ENCODE results near the gene TMED5. TPM values are rescaled to one million over a fixed set of nuclear protein-coding genes. Genes with fewer than 3 reads are reported as not detected.

Gene TMED5
- polyA plus RNA-seq, 1 experiment, result 76.1 TPM

GRCh38 chr1:93106226-93106625 is 74.0 kb downstream of the TMED5 start:
- Histone ChIP-seq H3K27ac (ENCODE audit: low read depth, low read length) (no peak overlapping the region), H3K9me3 (ENCODE audit: control insufficient read depth, insufficient read depth, low read length) (peaks cover 11% of the 10 kb centered on the region), H3K4me3 (ENCODE audit: low read depth, low read length) (no peak overlapping the region), H3K27me3 (ENCODE audit: control insufficient read depth, insufficient read depth, low read length) (no peaks in the 10 kb centered on the region)
- CTCF ChIA-PET, result no interaction called here
- TF ChIP-seq CTCF (IDR thresholded peaks at IDR 0.05; ENCODE audit: low read depth, low read length), result no peak
- POLR2A ChIA-PET, result no interaction called here
- DNase-seq (ENCODE audit: low read depth, low spot score), result no peak

GRCh38 chr1:93102142-93102541 is 78.1 kb downstream of the TMED5 start:
- TF ChIP-seq CTCF (IDR thresholded peaks at IDR 0.05; ENCODE audit: low read depth, low read length), result no peak
- no peak for DNase-seq (ENCODE audit: low read depth, low spot score)
- no peaks in the 10 kb centered on the region for H3K27me3 ChIP-seq (ENCODE audit: control insufficient read depth, insufficient read depth, low read length)
- H3K9me3 ChIP-seq (ENCODE audit: control insufficient read depth, insufficient read depth, low read length), result peaks cover 2% of the 10 kb centered on the region
- no peak overlapping the region for H3K27ac ChIP-seq (ENCODE audit: low read depth, low read length)
- CTCF ChIA-PET, result no interaction called here
- POLR2A ChIA-PET, result interaction anchor here (0.7 kb wide), 1 partner anchor 24 kb away, joined by 3 read pairs; no protein-coding TSS in a partner anchor
- H3K4me3 ChIP-seq (ENCODE audit: low read depth, low read length), result no peak overlapping the region

Small RNA genes lying within 50 kb of the gene (small RNA-seq; reads per million reads assigned to genes)
- not detected for gene AC126124.1 (ENCODE audit: insufficient read length, low read depth)

Other genes with a start within 250 kb of the TMED5 start
- gene DIPK1A, start 219.0 kb downstream of the TMED5 start, polyA plus RNA-seq (2011; rRNA removed), result 35.9 and 50.8 TPM in 2 replicates
- gene MTF2, start 101.1 kb downstream of the TMED5 start, polyA plus RNA-seq (2011; rRNA removed), result 15.8 and 23.9 TPM in 2 replicates
- gene CCDC18, start 311 bp upstream of the TMED5 start, polyA plus RNA-seq (2011; rRNA removed), result 3.0 and 4.3 TPM in 2 replicates
- 36.1 and 44.9 TPM in 2 replicates for gene DR1, start 165.5 kb upstream of the TMED5 start, polyA plus RNA-seq (2011; rRNA removed)

Measured in AG04450 (cell line).